ENCODE data around the gene CMSS1.

Gene CMSS1

GRCh38 chr3:99960123-99960878 lies 142.6 kb downstream of the CMSS1 start:
- no peak for DNase-seq (ENCODE audit: low read depth)

GRCh38 chr3:99960941-99961340 lies 143.3 kb downstream of the CMSS1 start:
- no peak for DNase-seq (ENCODE audit: low read depth)

GRCh38 chr3:99961756-99962515 lies 144.3 kb downstream of the CMSS1 start:
- no peak for DNase-seq (ENCODE audit: low read depth)

- DNase-seq (ENCODE audit: low read depth), result peak; percentile 44
Measured at GRCh38 chr3:99962703-99963102, 145.0 kb downstream of the CMSS1 start.

- DNase-seq (ENCODE audit: low read depth), result peak; percentile 15
Measured at GRCh38 chr3:99965077-99965476, 147.4 kb downstream of the CMSS1 start.

- DNase-seq (ENCODE audit: low read depth), result no peak
Measured at GRCh38 chr3:99965681-99966408, 148.2 kb downstream of the CMSS1 start.

- DNase-seq (ENCODE audit: low read depth), result peak; percentile 80
Measured at GRCh38 chr3:99966662-99967416, 149.2 kb downstream of the CMSS1 start.

GRCh38 chr3:99967796-99968195 lies 150.1 kb downstream of the CMSS1 start:
- DNase-seq (ENCODE audit: low read depth), result peak; percentile 50

- peak; percentile 26 for DNase-seq (ENCODE audit: low read depth)
Measured at GRCh38 chr3:99969136-99969535, 151.5 kb downstream of the CMSS1 start.

- DNase-seq (ENCODE audit: low read depth), result no peak
Measured at GRCh38 chr3:99970198-99970597, 152.5 kb downstream of the CMSS1 start.

GRCh38 chr3:99971761-99972160 lies 154.1 kb downstream of the CMSS1 start:
- no peak for DNase-seq (ENCODE audit: low read depth)

GRCh38 chr3:99972380-99973104 lies 154.9 kb downstream of the CMSS1 start:
- DNase-seq (ENCODE audit: low read depth), result peak; percentile 60

GRCh38 chr3:99974989-99975388 lies 157.3 kb downstream of the CMSS1 start:
- no peak for DNase-seq (ENCODE audit: low read depth)

- no peak for DNase-seq (ENCODE audit: low read depth)
Measured at GRCh38 chr3:99976584-99976983, 158.9 kb downstream of the CMSS1 start.

GRCh38 chr3:99978221-99978620 lies 160.6 kb downstream of the CMSS1 start:
- DNase-seq (ENCODE audit: low read depth), result no peak

GRCh38 chr3:99980606-99981005 lies 162.9 kb downstream of the CMSS1 start:
- DNase-seq (ENCODE audit: low read depth), result no peak

GRCh38 chr3:99981138-99981537 lies 163.5 kb downstream of the CMSS1 start:
- no peak for DNase-seq (ENCODE audit: low read depth)

GRCh38 chr3:99982650-99983049 lies 165.0 kb downstream of the CMSS1 start:
- no peak for DNase-seq (ENCODE audit: low read depth)

- DNase-seq (ENCODE audit: low read depth), result no peak
Measured at GRCh38 chr3:99984139-99984538, 166.5 kb downstream of the CMSS1 start.

GRCh38 chr3:99984668-99985067 lies 167.0 kb downstream of the CMSS1 start:
- no peak for DNase-seq (ENCODE audit: low read depth)

- no peak for DNase-seq (ENCODE audit: low read depth)
Measured at GRCh38 chr3:99990179-99990578, 172.5 kb downstream of the CMSS1 start.

Data from fibroblast of gingiva (primary cell).